ENCODE results near the gene PDCD10.

PDCD10 gene

GRCh38 chr3:167734498-167735232 lies at the start of gene PDCD10:
PDCD10 (minus strand) TSS chr3:167734892; CDS start chr3:167720157, 14,735 bp downstream.
- TF ChIP-seq CTCF (IDR thresholded peaks at IDR 0.05), result no peak

- no peak for TF ChIP-seq CTCF (IDR thresholded peaks at IDR 0.05)
Measured at GRCh38 chr3:167783781-167784180, 49.1 kb upstream of the PDCD10 start.

- TF ChIP-seq CTCF (IDR thresholded peaks at IDR 0.05), result no peak
Measured at GRCh38 chr3:167780214-167780883, 45.7 kb upstream of the PDCD10 start.

- TF ChIP-seq CTCF (IDR thresholded peaks at IDR 0.05), result no peak
Measured at GRCh38 chr3:167777356-167777755, 42.7 kb upstream of the PDCD10 start.

GRCh38 chr3:167776066-167776685 lies 41.5 kb upstream of the PDCD10 start:
- no peak for TF ChIP-seq CTCF (IDR thresholded peaks at IDR 0.05)

- no peak for TF ChIP-seq CTCF (IDR thresholded peaks at IDR 0.05)
Measured at GRCh38 chr3:167773584-167773983, 38.9 kb upstream of the PDCD10 start.

- TF ChIP-seq CTCF (IDR thresholded peaks at IDR 0.05), result no peak
Measured at GRCh38 chr3:167772992-167773391, 38.3 kb upstream of the PDCD10 start.

Measured in LNCAP (cell line).